Activated CD4-positive, alpha-beta T cell treated with anti-CD3 and anti-CD28 coated beads, Interleukin-2, Interleukin-6, amounts not matched to agents 100 ng/mL and 50 ng/mL, durations not matched to agents 16 hours and 8 hours (primary cell): ENCODE data around the gene ADCY2.

Source experiments
- DNase-seq: peaks from one replicate; pipeline ENCODE4 v3.0.0-alpha.2; 2020

Gene ADCY2

GRCh38 chr5:7609726-7610125, 213.8 kb downstream of the ADCY2 start:
- DNase-seq = no peak

DNA sequence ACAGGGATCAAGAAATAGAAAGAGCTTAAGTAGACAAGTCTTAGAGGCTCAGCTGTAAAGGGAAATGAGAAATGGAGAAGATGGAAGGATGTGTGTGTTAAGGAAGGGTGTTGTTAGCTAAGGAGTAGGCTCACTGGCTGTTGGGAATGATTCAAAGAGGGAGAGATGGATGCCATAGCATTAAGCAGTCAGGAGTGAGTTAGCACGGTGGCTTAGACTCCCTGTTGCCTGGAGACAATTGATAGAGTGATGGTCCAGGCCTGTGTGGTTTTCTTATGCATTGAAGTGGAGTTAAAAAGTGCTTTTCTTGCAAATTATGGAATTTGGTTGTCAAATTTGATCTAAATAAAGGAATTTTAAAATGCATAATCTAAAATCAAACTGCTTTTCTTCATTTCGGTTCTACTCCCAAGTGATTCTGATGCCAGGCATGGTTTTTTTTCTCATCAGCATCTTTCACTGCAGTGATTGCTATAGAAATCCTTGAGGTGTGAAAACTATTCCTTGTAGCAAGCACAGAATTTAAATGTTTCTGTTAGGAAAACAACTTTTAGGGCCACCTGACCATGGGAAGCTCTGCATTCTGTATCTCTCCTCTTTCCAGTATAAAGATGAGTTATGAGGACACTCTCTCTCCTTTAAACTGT, 214.7 kb downstream of the ADCY2 start:
- DNase-seq = no peak

- DNase-seq = no peak
These were observed 215.6 kb downstream of the ADCY2 start for GRCh38 chr5:7611518-7611917.

- no peak for DNase-seq
These were observed 219.7 kb downstream of the ADCY2 start for GRCh38 chr5:7615566-7616061.

GRCh38 chr5:7616897-7617296, 221.0 kb downstream of the ADCY2 start:
- no peak for DNase-seq

GRCh38 chr5:7622498-7622897, 226.6 kb downstream of the ADCY2 start:
- DNase-seq = no peak

- DNase-seq = no peak
These were observed 229.8 kb downstream of the ADCY2 start for GRCh38 chr5:7625740-7626139.

- DNase-seq = no peak
These were observed 232.3 kb downstream of the ADCY2 start for GRCh38 chr5:7628248-7628647.

GRCh38 chr5:7628820-7629219, 232.9 kb downstream of the ADCY2 start:
- DNase-seq = no peak

GRCh38 chr5:7629561-7629960, 233.6 kb downstream of the ADCY2 start:
- DNase-seq = no peak

DNA sequence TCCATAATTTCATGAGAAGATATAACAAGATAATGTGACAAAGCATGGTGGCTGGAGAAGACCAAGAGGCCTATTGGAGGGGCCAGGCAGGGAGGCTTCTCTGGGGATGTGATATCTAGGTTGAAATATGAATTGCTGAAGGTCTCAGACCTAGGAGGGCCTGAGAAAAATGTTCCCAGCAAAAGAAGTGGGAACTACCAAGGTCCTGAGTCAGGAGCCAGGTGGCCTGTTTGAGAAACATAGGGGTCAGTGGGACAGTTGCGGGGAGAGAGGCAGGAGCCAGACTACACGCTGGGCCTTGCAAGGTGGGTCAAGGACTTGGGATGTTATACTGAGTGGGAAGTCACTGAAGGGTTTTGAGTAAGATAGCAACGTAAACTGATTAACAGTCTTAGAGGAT, 238.9 kb downstream of the ADCY2 start:
- no peak for DNase-seq

GRCh38 chr5:7638456-7638855, 242.5 kb downstream of the ADCY2 start:
- no peak for DNase-seq

DNA sequence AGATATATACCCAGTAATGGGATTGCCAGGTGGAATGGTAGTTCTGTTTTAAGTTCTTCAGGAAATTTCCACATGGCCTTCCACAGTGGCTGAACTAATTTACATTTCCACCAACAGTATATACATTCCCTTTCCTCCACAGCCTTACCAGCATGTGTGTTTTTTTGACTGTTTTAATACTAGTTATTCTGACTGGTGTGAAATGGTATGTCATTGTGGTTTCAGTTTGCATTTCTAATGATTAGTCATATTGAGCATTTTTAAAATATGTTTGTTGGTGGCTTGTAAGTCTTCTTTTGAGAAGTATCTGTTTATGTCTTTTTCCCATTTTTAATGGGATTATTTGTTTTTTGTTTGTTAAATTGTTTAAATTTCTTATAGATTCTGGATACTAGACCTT, 246.1 kb downstream of the ADCY2 start:
- no peak for DNase-seq

DNA sequence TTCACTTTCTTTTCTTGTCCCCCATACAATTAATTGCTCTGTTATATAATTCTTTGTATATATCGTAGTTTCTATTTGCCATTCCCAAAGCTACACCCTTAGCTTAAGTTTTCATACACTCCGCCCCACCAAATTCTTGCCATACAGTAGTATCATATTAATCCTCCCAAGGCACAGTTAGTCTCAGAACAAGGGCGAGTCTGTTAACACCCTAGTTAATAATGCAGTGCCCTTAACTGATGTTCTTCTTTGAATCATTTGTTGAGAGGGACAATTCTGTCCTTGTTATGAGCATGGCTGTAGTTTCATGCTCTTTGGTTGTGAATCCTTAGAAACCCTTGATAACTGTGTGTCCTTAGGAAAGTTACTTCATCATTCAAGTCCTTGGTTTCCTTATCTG, 248.8 kb downstream of the ADCY2 start:
- no peak for DNase-seq

- no peak for DNase-seq
These were observed 254.8 kb downstream of the ADCY2 start for GRCh38 chr5:7650755-7651154.

DNA sequence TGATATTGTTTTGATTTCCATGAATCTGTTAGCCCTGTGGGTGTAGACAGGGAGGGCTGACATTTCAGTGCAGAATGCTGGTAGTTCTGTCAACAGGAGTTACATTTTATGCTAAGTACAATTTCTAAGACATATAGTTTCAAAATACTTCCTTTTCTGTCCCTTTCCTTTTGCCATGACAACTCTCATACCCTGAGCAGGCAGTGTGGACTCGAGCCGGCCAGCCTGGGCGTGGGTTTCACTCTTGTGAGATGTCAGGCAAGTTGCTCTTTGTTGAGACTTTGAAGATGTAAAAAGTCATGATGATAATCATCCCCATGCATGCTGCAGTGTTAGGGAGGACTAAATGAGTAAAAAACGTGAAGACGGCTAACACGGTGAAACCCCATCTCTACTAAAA, 257.1 kb downstream of the ADCY2 start:
- no peak for DNase-seq

DNA sequence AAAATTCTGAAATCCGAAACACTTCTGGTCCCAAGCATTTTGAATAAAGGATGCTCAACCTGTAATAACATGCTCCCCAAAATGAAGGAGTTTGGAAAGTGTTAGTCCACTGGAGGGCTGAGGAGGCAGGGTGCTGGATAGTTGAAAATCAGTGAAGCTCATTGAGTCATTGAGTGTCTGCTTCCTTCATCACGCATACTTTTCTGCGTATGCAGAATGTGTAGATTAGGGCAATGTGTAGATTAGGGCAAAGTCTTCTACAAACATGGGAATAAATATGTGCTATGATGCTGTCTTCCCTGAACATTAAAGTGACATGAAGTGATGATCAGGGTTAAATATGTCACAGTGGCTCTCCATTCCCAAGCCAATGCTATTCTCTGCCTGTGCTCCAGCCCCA, 261.2 kb downstream of the ADCY2 start:
- DNase-seq = no peak

- DNase-seq = no peak
These were observed 263.5 kb downstream of the ADCY2 start for GRCh38 chr5:7659420-7659819.

DNA sequence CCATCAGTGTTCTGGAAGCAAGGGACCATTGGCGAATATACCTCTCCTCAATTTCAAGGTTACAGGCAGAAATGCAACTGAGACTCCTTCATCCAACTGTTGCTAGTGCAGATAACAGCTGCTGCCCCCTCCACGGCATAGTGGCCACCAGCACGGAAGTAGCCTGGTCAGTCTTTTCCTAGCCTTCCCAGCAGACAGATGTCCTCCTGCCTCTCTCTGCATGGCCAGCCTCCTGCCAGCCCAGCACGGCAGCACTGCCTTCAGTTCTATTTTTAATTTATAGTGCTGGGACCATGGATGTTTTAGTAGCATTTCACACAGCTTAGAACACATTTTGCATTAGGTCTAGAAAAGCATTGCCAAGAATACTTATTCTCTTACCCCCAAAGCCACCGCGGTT, 266.4 kb downstream of the ADCY2 start:
- DNase-seq = no peak

GRCh38 chr5:7663808-7664207, 267.9 kb downstream of the ADCY2 start:
- DNase-seq = no peak

DNA sequence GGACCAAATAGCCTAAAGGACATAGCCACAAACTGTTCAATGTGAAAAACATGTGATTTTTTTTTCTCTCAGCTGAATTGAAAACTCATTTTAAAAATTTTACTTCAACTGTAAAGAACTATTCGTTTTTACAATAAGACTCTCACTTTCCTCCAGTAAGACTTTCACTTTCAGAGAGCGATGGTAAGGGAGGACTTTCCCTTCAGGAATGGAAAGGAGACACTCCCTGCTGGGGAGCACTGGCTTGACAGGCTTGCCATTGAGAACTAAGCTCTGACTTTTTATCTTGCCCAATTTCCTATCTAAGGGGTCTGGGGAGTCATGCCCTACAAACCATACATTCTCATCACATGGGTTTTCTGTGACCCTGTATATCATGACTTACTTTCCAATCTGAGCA, 268.3 kb downstream of the ADCY2 start:
- no peak for DNase-seq

GRCh38 chr5:7667216-7667767, 271.4 kb downstream of the ADCY2 start:
- DNase-seq = no peak

GRCh38 chr5:7668161-7668560, 272.2 kb downstream of the ADCY2 start:
- no peak for DNase-seq

DNA sequence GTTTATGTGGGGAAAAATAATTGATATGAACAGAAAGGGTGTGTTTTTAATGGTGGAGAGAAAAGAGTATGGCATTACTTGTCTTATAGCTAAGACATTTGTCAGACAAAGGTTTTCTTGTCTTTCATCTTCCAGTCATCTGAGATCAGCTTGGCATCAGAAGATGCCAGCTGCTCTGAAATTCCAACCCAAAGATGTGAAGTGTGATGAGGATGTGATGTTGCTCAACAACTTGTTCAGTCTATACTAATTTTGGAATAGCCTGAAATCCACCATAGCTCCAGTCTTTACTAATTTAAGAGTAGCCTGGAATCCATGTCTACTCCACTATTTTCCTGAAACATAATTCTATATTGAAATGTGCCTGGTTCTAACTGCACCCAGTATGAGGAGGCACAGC, 272.7 kb downstream of the ADCY2 start:
- DNase-seq = no peak

- no peak for DNase-seq
These were observed 275.5 kb downstream of the ADCY2 start for GRCh38 chr5:7671381-7671993.
